MM.1S (cell line): Measurements from ENCODE around the gene MAGEA2B.
"Not testable (repeated sequence)": the region's sequence is repeated elsewhere in the genome, so short reads cannot be mapped to it uniquely, and the experiment has no call there.

Experiments
- DNase-seq: peaks from one replicate; pipeline ENCODE4 v3.0.0-alpha.2; 2015
- H2AFZ ChIP-seq: fragments of 300-600 bp; sonication (generic); 2 replicates; pipeline ENCODE4 v1.6.0; 2016; ENCODE audit warnings: antibody characterized with exemption, low read length
- H3F3A ChIP-seq: fragments of 300-600 bp; sonication (generic); 2 replicates; pipeline ENCODE4 v1.6.1; 2016; ENCODE audit warnings: mild to moderate bottlenecking, antibody characterized with exemption, low read length, moderate library complexity, mixed read lengths; ENCODE audit not compliant: insufficient read depth
- H3K27ac ChIP-seq: fragments of 300-600 bp; sonication (generic); 2 replicates; pipeline ENCODE4 v1.5.1; 2016; ENCODE audit warnings: mild to moderate bottlenecking, low read length
- H3K27me3 ChIP-seq: fragments of 300-600 bp; sonication (generic); replicated peaks from 2 replicates; pipeline ENCODE4 v1.6.0; 2016; ENCODE audit warnings: low read length; ENCODE audit not compliant: insufficient read depth
- H3K36me3 ChIP-seq: fragments of 300-600 bp; sonication (generic); replicated peaks from 2 replicates; pipeline ENCODE4 v1.6.1; 2016; ENCODE audit warnings: mild to moderate bottlenecking, low read length, mixed read lengths; ENCODE audit not compliant: insufficient read depth
- H3K4me1 ChIP-seq: fragments of 300-600 bp; sonication (generic); 2 replicates; pipeline ENCODE4 v1.6.1; 2016; ENCODE audit warnings: low read length, mixed read lengths
- H3K4me2 ChIP-seq: fragments of 300-600 bp; sonication (generic); 2 replicates; pipeline ENCODE4 v1.6.0; 2016; ENCODE audit warnings: low read depth, low read length
- H3K4me3 ChIP-seq: fragments of 300-600 bp; sonication (generic); 2 replicates; pipeline ENCODE4 v1.5.1; 2016; ENCODE audit warnings: low read length, mixed read lengths
- H3K79me2 ChIP-seq: fragments of 300-600 bp; sonication (generic); 2 replicates; pipeline ENCODE4 v1.6.1; 2016; ENCODE audit warnings: mixed run types, low read length, mixed read lengths
- H3K9ac ChIP-seq: fragments of 300-600 bp; sonication (generic); 2 replicates; pipeline ENCODE4 v1.6.1; 2016; ENCODE audit warnings: low read length, mixed read lengths
- H3K9me2 ChIP-seq: fragments of 300-600 bp; sonication (generic); replicated peaks from 2 replicates; pipeline ENCODE4 v1.6.1; 2016; ENCODE audit warnings: mild to moderate bottlenecking, low read length, mixed read lengths; ENCODE audit not compliant: insufficient read depth
- H3K9me3 ChIP-seq: fragments of 300-600 bp; sonication (generic); replicated peaks from 2 replicates; pipeline ENCODE4 v1.6.1; 2016; ENCODE audit warnings: mild to moderate bottlenecking, low read length, mixed read lengths; ENCODE audit not compliant: insufficient read depth
- H4K20me1 ChIP-seq: fragments of 300-600 bp; sonication (generic); 2 replicates; pipeline ENCODE4 v1.6.1; 2016; ENCODE audit warnings: mild to moderate bottlenecking, low read length, moderate library complexity, mixed read lengths; ENCODE audit not compliant: insufficient read depth
- EZH2 ChIP-seq: fragments of 300-600 bp; sonication (generic); optimal IDR thresholded peaks from 2 replicates; pipeline ENCODE3; 2017; ENCODE audit warnings: low read depth, mild to moderate bottlenecking, antibody characterized with exemption, low read length, mixed read lengths
- EZH2phosphoT487 ChIP-seq: fragments of 300-600 bp; sonication (generic); IDR thresholded peaks from 2 replicates; pipeline ENCODE4 v1.6.1; 2018; ENCODE audit warnings: antibody characterized with exemption, low read length
- TF ChIP-seq, protein P1 (sequence below): fragments of 300-600 bp; sonication (generic); IDR thresholded peaks from 2 replicates; pipeline ENCODE4 v1.5.1; 2016; ENCODE audit warnings: antibody characterized with exemption, low read length, mixed read lengths

MAGEA2B gene

GRCh38 chrX:152713815-152714787 lies at the start of gene MAGEA2B:
MAGEA2B (plus strand) TSS chrX:152714628; CDS start chrX:152717107, 2,479 bp downstream.
- H3F3A ChIP-seq, H3K9ac ChIP-seq, H3K79me2 ChIP-seq, H3K4me2 ChIP-seq, H3K4me1 ChIP-seq, H3K9me2 ChIP-seq, H3K27me3 ChIP-seq, DNase-seq, H3K27ac ChIP-seq, H3K4me3 ChIP-seq, H2AFZ ChIP-seq, H3K9me3 ChIP-seq, H4K20me1 ChIP-seq, H3K36me3 ChIP-seq: not testable (repeated sequence)

DNA sequence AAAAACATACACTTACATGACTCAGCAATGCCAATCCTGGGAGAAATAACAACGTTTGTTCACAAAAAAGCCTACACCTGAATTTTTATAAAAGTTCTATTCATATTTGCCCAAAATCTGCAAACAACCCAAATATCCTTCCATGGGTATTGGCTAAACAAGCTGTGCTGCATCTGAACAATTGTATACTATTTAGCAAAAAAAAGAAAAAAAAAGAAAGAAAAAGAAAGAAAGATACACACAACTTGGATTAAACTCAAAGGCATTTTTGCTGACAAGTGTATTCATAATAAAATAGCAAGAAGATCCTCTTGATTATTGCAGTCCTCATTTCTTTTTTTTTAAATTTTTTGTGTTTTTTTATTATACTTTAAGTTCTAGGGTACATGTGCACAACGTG lies 40.3 kb upstream of the MAGEA2B start:
- H2AFZ ChIP-seq, result no peak overlapping the region
- H3K27me3 ChIP-seq, result no peaks in the 10 kb centered on the region
- no peaks in the 10 kb centered on the region for H3K9me3 ChIP-seq
- H3K4me1 ChIP-seq, result no peaks in the 10 kb centered on the region
- H3K4me3 ChIP-seq, result no peak overlapping the region
- H3K79me2 ChIP-seq, result no peaks in the 10 kb centered on the region
- no peaks in the 10 kb centered on the region for H3K36me3 ChIP-seq
- no peak for DNase-seq
- H3K27ac ChIP-seq, result no peak overlapping the region
- no peak overlapping the region for H3K9ac ChIP-seq
- no peaks in the 10 kb centered on the region for H3F3A ChIP-seq
- H3K4me2 ChIP-seq, result no peak overlapping the region
- H4K20me1 ChIP-seq, result no peaks in the 10 kb centered on the region
- no peaks in the 10 kb centered on the region for H3K9me2 ChIP-seq
- no peak for TF ChIP-seq EZH2phosphoT487
- no peak for TF ChIP-seq EZH2
- TF ChIP-seq, protein P1, sequence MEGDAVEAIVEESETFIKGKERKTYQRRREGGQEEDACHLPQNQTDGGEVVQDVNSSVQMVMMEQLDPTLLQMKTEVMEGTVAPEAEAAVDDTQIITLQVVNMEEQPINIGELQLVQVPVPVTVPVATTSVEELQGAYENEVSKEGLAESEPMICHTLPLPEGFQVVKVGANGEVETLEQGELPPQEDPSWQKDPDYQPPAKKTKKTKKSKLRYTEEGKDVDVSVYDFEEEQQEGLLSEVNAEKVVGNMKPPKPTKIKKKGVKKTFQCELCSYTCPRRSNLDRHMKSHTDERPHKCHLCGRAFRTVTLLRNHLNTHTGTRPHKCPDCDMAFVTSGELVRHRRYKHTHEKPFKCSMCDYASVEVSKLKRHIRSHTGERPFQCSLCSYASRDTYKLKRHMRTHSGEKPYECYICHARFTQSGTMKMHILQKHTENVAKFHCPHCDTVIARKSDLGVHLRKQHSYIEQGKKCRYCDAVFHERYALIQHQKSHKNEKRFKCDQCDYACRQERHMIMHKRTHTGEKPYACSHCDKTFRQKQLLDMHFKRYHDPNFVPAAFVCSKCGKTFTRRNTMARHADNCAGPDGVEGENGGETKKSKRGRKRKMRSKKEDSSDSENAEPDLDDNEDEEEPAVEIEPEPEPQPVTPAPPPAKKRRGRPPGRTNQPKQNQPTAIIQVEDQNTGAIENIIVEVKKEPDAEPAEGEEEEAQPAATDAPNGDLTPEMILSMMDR, result no peak

GRCh38 chrX:152674652-152675051 lies 39.8 kb upstream of the MAGEA2B start:
- not testable (repeated sequence) for H2AFZ ChIP-seq, H3F3A ChIP-seq, DNase-seq, H3K4me2 ChIP-seq, H3K9me2 ChIP-seq, H3K27ac ChIP-seq, H3K79me2 ChIP-seq, H4K20me1 ChIP-seq, H3K4me1 ChIP-seq, H3K4me3 ChIP-seq, H3K9ac ChIP-seq, H3K27me3 ChIP-seq, H3K36me3 ChIP-seq, H3K9me3 ChIP-seq

- H3K27me3 ChIP-seq, H3K27ac ChIP-seq, H4K20me1 ChIP-seq, H3K9me2 ChIP-seq, H3K79me2 ChIP-seq, H3F3A ChIP-seq, H3K9ac ChIP-seq, H2AFZ ChIP-seq, H3K4me1 ChIP-seq, H3K36me3 ChIP-seq, H3K9me3 ChIP-seq, DNase-seq, H3K4me2 ChIP-seq, H3K4me3 ChIP-seq: not testable (repeated sequence)
Observed at GRCh38 chrX:152681012-152681411, 33.4 kb upstream of the MAGEA2B start.

DNA sequence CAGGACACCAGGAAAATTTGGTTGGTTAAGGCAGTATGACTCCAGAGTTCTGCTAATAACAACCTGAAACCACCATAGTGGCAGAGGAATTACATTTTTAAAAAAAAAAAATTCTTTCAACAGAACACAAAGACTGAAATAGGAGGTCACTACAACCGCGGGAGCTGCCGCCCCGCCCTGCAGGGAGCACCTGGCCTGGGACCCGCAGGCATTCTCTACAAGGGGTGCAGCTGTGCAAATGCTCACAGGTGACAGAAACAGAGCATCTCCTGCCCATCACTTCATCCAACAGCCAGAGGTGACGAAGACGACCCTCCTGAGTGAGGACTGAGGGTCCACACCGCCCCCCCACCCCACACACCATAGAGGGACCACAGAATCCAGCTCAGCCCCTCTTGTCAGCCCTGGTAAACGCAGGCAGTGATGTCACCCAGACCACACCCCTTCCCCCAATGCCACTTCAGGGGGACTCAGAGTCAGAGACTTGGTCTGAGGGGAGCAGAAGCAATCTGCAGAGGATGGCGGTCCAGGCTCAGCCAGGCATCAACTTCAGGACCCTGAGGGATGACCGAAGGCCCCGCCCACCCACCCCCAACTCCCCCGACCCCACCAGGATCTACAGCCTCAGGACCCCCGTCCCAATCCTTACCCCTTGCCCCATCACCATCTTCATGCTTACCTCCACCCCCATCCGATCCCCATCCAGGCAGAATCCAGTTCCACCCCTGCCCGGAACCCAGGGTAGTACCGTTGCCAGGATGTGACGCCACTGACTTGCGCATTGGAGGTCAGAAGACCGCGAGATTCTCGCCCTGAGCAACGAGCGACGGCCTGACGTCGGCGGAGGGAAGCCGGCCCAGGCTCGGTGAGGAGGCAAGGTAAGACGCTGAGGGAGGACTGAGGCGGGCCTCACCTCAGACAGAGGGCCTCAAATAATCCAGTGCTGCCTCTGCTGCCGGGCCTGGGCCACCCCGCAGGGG lies 16.2 kb upstream of the MAGEA2B start, which contains the start of gene MAGEA3:
MAGEA3 (plus strand) TSS at position 843 of the 980 bp plus-strand sequence. CDS start 2,039 bp downstream, outside the sequence.
- not testable (repeated sequence) for H3K27ac ChIP-seq, H3K79me2 ChIP-seq, DNase-seq, H2AFZ ChIP-seq, H3K9me3 ChIP-seq, H3K27me3 ChIP-seq, H3K4me2 ChIP-seq, H3K9ac ChIP-seq, H3K4me1 ChIP-seq, H3K9me2 ChIP-seq, H3F3A ChIP-seq, H3K36me3 ChIP-seq, H4K20me1 ChIP-seq, H3K4me3 ChIP-seq

DNA sequence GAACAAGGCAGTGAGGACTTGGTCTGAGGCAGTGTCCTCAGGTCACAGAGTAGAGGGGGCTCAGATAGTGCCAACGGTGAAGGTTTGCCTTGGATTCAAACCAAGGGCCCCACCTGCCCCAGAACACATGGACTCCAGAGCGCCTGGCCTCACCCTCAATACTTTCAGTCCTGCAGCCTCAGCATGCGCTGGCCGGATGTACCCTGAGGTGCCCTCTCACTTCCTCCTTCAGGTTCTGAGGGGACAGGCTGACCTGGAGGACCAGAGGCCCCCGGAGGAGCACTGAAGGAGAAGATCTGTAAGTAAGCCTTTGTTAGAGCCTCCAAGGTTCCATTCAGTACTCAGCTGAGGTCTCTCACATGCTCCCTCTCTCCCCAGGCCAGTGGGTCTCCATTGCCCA lies 14.0 kb upstream of the MAGEA2B start:
- H3K27ac ChIP-seq, H3K4me1 ChIP-seq, H4K20me1 ChIP-seq, H3K4me3 ChIP-seq, DNase-seq, H2AFZ ChIP-seq, H3F3A ChIP-seq, H3K79me2 ChIP-seq, H3K9me3 ChIP-seq, H3K4me2 ChIP-seq, H3K36me3 ChIP-seq, H3K9ac ChIP-seq, H3K27me3 ChIP-seq, H3K9me2 ChIP-seq: not testable (repeated sequence)
